Nucleus accumbens (tissue), 56 donors: ENCODE measurements around the gene RNF34.
A peak's percentile ranks its signal among the peaks of the same experiment; 100 is the strongest.
"Not testable (repeated sequence)": the region's sequence is repeated elsewhere in the genome, so short reads cannot be mapped to it uniquely, and the experiment has no call there.

Source experiments
- DNase-seq, 56 donors: peaks; one replicate each; lab custom pipeline; 2025; lab: John Stamatoyannopoulos, UW

RNF34 gene

GRCh38 chr12:121384891-121385290 is 15.0 kb upstream of the RNF34 start:
- not testable (repeated sequence) for DNase-seq

- DNase-seq = peak in 9 of 56 donors; percentile 0 to 29 (median 9)
Measured at GRCh38 chr12:121388421-121388981, 11.4 kb upstream of the RNF34 start.

GRCh38 chr12:121390856-121391255 is 9.1 kb upstream of the RNF34 start:
- DNase-seq = no peak

DNA sequence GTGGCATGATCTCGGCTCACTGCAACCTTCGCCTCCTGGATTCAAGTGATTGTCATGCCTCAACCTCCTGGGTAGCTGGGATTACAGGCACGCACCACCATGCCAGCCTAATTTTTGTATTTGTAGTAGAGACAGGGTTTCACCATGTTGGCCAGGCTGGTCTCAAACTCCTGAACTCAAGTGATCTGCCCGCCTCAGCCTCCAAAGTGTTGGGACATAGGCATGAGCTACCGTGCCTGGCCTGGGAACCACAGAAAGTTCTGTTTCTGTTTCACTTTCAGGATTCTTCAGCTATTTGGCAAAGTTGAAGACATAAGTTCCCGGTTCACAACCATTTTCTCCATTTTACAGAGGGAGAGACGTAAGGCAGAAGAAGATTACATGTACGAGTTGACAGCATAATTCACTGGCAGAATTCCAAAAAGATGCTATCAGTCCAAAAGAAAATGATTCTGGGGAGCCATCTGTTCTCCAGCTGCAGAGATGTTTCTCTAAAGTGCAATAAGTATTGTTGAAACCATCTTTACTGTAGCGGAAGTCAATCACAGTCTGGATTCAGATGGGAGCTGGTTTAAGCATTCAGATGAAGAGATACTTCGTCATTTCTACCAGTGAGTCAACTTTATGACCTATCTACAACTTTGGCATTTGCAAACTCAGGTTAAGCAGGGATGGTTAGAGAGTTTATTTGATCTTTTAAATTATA is 8.1 kb upstream of the RNF34 start:
- no peak for DNase-seq

DNA sequence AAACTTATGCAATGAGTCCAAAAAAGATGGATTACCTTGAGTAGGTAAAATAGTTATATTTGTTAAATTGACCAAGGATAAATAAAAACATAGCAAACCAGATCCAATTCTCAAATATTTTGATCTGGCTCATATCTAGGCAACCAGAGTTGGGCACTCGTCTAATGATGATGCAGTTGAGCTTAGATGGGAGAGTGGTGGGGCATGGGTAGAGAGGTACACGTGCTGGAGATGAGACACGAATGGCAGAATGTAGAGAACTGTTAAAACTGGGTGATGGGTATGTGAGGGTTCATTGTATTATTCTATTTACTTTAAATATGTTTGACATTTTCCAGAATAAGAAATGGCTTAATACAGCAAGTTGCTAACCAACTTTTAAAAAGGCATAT is 7.6 kb upstream of the RNF34 start:
- DNase-seq = no peak

GRCh38 chr12:121397521-121397920 is 2.4 kb upstream of the RNF34 start:
- DNase-seq = no peak

GRCh38 chr12:121398355-121398754 is 1.6 kb upstream of the RNF34 start:
- no peak for DNase-seq

DNA sequence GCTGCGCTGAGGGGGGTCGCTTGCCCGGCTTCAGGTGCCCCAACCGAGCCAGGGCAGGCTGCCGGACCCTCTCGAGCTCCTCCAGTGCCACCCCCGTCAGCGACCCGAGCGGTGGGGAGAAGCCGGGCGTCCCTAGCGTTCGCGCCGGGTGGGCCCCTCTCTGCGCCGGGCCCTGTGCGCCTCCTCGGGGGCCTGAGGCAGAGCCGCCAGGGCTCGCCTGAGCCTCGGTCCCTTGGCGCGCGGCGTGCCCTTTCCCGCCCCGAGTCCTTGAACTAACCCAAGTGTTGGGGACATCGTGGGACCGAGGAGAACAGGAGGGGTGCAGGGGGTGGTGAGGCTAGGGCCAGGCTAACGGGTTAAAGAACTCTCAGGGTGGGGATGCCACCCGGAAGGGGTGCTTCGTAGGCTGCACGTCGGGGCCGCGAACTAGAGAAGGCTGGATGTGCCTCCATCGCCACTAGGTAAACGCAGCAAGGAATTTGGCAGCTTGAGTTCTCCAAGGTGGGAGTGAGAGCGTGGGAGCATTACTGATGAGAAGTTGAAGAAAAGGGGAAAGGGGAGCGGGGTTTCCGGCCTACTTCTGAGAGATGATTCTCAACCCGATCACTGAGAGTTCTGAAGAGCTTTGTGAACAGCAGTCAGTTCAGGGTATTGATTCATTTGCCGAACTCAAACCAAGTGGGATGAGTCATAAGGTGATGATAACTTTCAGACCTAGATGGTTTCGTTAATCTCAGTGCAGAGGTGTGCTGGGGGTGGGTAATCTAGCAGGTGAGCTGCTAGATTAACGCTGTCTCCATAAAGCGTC is 618 bp downstream of the RNF34 start:
- peak in 42 of 56 donors; percentile 2 to 65 (median 33) for DNase-seq

DNA sequence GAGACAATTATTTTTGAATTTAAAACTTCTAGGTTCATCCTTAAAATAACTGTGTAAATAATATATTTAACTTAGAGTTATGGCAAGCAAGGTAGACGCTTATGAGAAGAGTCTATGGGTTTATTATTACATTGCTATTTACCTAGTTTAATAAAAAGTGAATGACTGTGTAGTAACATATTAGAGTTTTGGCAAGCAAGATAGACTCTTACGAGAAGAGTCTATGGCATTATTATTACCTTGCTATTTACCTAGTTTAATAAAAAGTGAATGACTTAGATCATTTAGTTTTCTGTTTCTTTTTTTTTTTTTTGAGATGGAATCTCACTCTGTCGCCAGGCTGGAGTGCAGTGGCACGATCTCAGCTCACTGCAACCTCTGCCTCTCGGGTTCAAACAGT is 3.8 kb downstream of the RNF34 start:
- no peak for DNase-seq

DNA sequence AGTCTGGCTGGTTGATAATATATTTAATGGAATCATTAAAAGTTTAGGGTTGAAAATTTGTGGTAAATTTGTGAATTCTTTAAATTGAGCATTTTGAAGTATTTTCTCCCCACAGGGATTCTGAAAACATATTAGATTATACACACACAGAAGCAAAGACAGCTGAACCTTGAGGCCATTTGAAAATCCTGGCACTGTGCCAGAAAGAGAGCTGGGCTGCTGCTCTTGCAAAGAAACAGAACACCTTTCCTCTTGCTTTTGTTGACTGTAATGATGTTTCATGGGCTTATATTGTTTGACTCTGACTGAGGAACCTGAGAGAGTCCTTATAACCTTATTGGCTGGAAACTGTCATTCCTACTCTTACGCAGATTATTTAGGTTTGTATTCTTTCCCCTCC is 4.8 kb downstream of the RNF34 start:
- peak in 2 of 56 donors; percentile 7 to 12 for DNase-seq

DNA sequence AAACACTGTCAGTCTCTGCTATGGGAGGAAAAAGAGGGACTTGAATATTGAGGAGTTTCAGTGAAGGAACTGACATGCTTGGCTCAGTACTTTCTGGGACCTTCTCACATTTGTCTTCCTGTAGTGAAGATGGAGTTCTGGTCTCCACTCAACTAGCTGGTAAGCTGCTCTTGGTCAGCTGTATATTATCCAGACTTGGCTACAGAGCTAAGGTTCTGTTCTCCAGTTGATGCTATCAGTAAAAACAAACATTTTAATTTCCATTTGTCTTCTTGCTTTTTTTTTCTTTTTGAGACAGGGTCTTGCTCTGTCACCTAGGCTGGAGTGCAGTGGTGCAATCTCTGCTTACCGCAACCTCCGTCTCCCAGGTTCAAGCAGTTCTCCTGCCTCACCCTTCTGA is 5.3 kb downstream of the RNF34 start:
- DNase-seq = no peak

DNA sequence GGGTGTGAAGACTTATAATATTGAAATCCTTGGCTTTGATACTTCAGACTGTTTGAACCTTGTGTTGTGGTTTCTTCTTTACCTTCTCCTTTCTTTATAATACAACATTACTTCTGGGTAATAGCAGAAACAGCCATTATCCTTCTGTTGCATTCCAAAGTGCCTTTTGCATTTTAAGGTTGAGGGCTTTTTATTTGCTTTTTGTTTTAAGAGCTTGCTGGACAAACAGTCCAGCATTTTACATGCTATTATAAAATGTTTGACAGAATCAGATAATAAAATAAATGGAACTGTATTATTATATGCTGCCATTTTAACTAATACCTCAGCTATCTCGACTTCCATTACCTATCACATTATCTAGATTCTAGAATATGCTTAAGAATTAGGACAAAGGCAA is 14.0 kb downstream of the RNF34 start:
- no peak for DNase-seq

- no peak for DNase-seq
Measured at GRCh38 chr12:121417847-121418246, 17.9 kb downstream of the RNF34 start.

- no peak for DNase-seq
Measured at GRCh38 chr12:121420109-121420508, 20.2 kb downstream of the RNF34 start.

GRCh38 chr12:121423253-121423652 is 23.3 kb downstream of the RNF34 start:
- DNase-seq = peak in 15 of 56 donors; percentile 6 to 60 (median 24)

DNA sequence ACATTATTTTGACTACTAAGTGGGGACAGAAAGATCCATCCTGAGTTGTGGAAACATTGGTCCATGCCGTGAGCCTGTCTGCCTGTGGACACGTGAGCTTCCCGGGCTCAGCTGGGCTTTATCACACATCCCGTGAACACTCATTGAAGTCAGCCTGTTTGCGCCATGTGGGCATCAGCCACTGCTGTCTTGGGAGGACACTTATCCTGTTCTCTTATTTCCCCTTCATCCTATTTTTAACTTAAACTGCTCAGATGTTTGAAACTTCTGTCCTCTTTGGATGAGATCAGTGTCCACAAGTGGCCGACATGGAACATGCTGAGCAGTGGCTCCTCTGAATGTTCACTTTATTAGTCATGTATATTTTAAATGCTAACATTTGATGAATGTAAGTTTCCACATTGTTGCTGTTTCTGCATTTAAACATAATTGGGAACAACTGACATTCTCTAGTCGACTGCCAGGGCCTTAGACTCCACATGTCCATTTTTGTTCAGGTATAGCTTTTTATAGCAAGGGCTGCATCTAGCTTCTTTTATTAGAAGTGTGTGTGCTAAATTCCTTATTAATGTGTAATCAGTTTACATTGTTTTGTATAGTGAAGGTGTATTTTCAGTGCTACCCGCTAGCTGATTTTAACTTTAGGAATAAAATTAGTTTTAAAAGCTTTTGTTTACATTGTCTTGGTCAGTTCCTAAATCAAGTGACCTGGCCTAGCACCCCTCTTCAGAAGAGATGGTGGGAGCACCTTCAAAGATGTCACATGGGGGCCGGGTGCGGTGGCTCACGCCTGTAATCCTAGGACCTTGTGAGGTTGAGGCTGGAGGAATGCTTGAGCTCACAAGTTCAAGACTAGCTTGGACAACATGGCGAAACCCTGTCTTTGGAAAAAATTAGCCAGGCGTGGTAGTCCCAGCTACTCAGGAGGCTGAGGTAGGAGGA is 24.0 kb downstream of the RNF34 start:
- DNase-seq = peak in 1 of 56 donors; percentile 22

- no peak for DNase-seq
Measured at GRCh38 chr12:121424624-121424975, 24.7 kb downstream of the RNF34 start.

DNA sequence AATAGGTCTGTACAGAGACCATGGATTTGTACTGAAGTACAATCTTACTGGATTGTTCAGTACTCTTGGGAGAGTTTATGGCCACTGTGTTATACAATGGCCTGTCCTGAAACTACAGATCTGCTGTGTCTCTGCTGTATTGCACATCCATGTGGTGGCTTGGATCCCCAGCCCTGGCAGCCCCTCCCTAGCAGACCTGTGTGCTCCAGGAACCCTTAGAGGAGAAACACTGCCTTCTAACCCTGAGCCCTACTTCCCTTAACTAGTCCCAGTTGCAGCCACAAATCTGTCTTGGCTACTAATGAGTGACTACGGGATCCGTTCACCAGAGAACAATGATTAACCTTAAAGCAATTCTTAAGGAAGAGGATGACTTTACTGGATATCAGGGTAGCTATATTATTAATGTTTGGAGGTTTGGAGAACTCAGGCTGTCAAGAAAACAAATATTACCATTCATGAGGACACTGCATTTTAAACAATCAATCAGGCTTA is 27.7 kb downstream of the RNF34 start:
- no peak for DNase-seq

- DNase-seq = no peak
Measured at GRCh38 chr12:121428883-121429282, 29.0 kb downstream of the RNF34 start.

DNA sequence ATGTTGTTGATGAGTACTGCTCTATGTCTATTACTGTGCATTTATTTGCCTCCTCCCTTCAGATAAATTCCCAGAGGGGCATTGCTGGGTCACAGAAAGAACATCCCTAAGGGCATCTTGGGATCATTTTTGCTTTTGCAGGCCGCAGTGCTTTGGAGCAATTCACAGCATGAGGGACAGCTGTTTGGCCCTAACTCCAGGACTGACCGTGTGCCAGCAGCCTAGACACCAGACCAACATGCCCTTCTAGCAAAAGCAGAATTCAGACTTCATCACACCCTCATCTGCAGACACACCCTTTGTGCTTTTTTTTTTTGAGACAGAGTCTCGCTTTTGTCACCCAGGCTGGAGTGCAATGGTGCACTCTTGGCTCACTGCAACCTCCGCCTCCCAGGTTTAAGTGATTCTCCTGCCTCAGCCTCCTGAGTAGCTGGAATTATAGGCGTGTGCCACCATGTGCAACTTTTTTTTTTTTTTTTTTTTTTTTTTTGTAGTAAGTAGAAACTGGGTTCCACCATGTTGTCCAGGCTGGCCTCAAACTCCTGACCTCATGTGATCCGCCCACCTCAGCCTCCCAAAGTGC is 31.0 kb downstream of the RNF34 start:
- no peak for DNase-seq
